HepG2 (cell line): ENCODE results near the gene FHIT. TPM values are rescaled to one million over a fixed set of nuclear protein-coding genes. Genes with fewer than 3 reads are reported as not detected.

Experiments used
- FUBP1 ChIP-seq: sonication (generic); formaldehyde crosslinking; IDR thresholded peaks from 2 replicates; pipeline ENCODE4 v1.5.1; 2020; ENCODE audit warnings: missing genetic modification reagents, mild to moderate bottlenecking, borderline replicate concordance
- MAZ ChIP-seq, 2 experiments: sonication (generic) in 1 of 2; formaldehyde crosslinking in 1 of 2; IDR thresholded peaks; 2 replicates each; pipeline versions ENCODE4 v1.5.0 to v1.6.1; 2012 to 2020; ENCODE audit warnings: low read depth in 2 of 2, mild to moderate bottlenecking in 2 of 2, borderline replicate concordance in 1 of 2, improper control_type of control experiment in 1 of 2, low read length in 1 of 2, missing genetic modification reagents in 1 of 2, moderate library complexity in 1 of 2
- MXD1 ChIP-seq: sonication (generic); formaldehyde crosslinking; IDR thresholded peaks from 2 replicates; pipeline ENCODE4 v1.4.0; 2020; ENCODE audit warnings: mild to moderate bottlenecking, missing genetic modification reagents
- ZNF276 ChIP-seq: sonication (generic); formaldehyde crosslinking; IDR thresholded peaks from 2 replicates; pipeline ENCODE4 v1.4.0; 2020; ENCODE audit warnings: mild to moderate bottlenecking, low read depth, missing genetic modification reagents
- ZNF350 ChIP-seq: sonication (generic); formaldehyde crosslinking; IDR thresholded peaks from 2 replicates; pipeline ENCODE4 v1.4.0; 2020; ENCODE audit warnings: mild to moderate bottlenecking, low read depth, missing genetic modification reagents, borderline replicate concordance
- ZNF430 ChIP-seq: sonication (generic); formaldehyde crosslinking; IDR thresholded peaks from 2 replicates; pipeline ENCODE4 v1.9.0; 2021; ENCODE audit warnings: mild to moderate bottlenecking, missing genetic modification reagents
- ZNF589 ChIP-seq: sonication (generic); formaldehyde crosslinking; conservative IDR thresholded peaks from 2 replicates; pipeline ENCODE4 v1.8.0; 2022; ENCODE audit warnings: mild to moderate bottlenecking, moderate library complexity, missing genetic modification reagents
- ZNF773 ChIP-seq: sonication (generic); formaldehyde crosslinking; IDR thresholded peaks from 2 replicates; pipeline ENCODE4 v1.4.0; 2020; ENCODE audit warnings: missing genetic modification reagents, borderline replicate concordance
- ZNF816 ChIP-seq: sonication (generic); formaldehyde crosslinking; IDR thresholded peaks from 2 replicates; pipeline ENCODE4 v1.8.0; 2022; ENCODE audit warnings: missing genetic modification reagents, mild to moderate bottlenecking, borderline replicate concordance
- polyA plus RNA-seq, 8 experiments: library from polyadenylated mRNA; depleted of rRNA in 3 of 8; stranded (reverse) in 7 of 8; unstranded in 1 of 8; fragments of >200 nt; fragmentation: Illumina TruSeq in 4 of 8; extraction: Trizol in 4 of 8; gene quantifications; 2 replicates each; pipeline versions ENCODE4 v1.2.1 to v1.2.3, GENCODE V29; 2011 to 2016; ENCODE audit warnings: low read depth in 4 of 8, missing spikeins in 1 of 8, mixed read lengths in 1 of 8; ENCODE audit not compliant: insufficient read depth in 1 of 8
- total RNA-seq, 5 experiments: library from RNA; depleted of rRNA; stranded (reverse); fragments of >200 nt; fragmentation: Illumina TruSeq; extraction: Trizol; gene quantifications; 2 replicates each; pipeline ENCODE4 v1.2.3, GENCODE V29; 2016; ENCODE audit warnings: low read depth in 1 of 5
- TF ChIP-seq, protein P1 (sequence below): sonication (generic); formaldehyde crosslinking; IDR thresholded peaks from 2 replicates; pipeline ENCODE4 v1.8.0; 2022; ENCODE audit warnings: mild to moderate bottlenecking, missing genetic modification reagents, moderate library complexity

Gene FHIT
- total and polyA plus RNA-seq, 2 of the 13 experiments (the other 11 are each of a cell fraction or from before 2014, with no cell fraction given), result 4.0 to 4.6 TPM

- TF ChIP-seq ZNF276 (CRISPR knock-in tag), result no peak
- TF ChIP-seq ZNF589 (CRISPR knock-in tag), result no peak
- no peak for TF ChIP-seq ZNF350 (CRISPR knock-in tag)
- TF ChIP-seq MAZ (IDR thresholded peaks at IDR 0.05; ENCODE audit: borderline replicate concordance, low read depth, low read length), result no peak
- no peak for TF ChIP-seq MAZ (CRISPR knock-in tag; IDR thresholded peaks at IDR 0.05; ENCODE audit: low read depth)
- no peak for TF ChIP-seq FUBP1 (CRISPR knock-in tag)
- TF ChIP-seq, protein P1, sequence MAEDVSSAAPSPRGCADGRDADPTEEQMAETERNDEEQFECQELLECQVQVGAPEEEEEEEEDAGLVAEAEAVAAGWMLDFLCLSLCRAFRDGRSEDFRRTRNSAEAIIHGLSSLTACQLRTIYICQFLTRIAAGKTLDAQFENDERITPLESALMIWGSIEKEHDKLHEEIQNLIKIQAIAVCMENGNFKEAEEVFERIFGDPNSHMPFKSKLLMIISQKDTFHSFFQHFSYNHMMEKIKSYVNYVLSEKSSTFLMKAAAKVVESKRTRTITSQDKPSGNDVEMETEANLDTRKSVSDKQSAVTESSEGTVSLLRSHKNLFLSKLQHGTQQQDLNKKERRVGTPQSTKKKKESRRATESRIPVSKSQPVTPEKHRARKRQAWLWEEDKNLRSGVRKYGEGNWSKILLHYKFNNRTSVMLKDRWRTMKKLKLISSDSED, result no peak
- no peak for TF ChIP-seq ZNF430 (CRISPR knock-in tag)
- no peak for TF ChIP-seq ZNF816 (CRISPR knock-in tag)
- TF ChIP-seq MXD1 (CRISPR knock-in tag), result no peak
- TF ChIP-seq ZNF773, result no peak
Observed at GRCh38 chr3:60215946-60216345, 1035.3 kb downstream of the FHIT start (continued).
